ENCODE measurements around the gene SSBP1. TPM values are rescaled to one million over a fixed set of nuclear protein-coding genes. Genes with fewer than 3 reads are reported as not detected.
"Not testable (repeated sequence)": the region's sequence is repeated elsewhere in the genome, so short reads cannot be mapped to it uniquely, and the experiment has no call there.

SSBP1 gene
- total RNA-seq, 1 donor from 2014 or later, result 266 TPM

GRCh38 chr7:141715794-141716689 is 22.1 kb upstream of the SSBP1 start:
- Mint-ChIP-seq H3K4me1 (peaks cover 4% of the 10 kb centered on the region), H3K27me3 (peaks cover 7% of the 10 kb centered on the region), H3K36me3 (ENCODE audit: low read depth) (peaks cover under 1% of the 10 kb centered on the region), H3K9me3 (no peaks in the 10 kb centered on the region), H3K27ac (no peak overlapping the region), H3K4me3 (no peak overlapping the region)
- no peak for DNase-seq
- intact Hi-C loops (cut with micrococcal nuclease), result no loop called here

DNA sequence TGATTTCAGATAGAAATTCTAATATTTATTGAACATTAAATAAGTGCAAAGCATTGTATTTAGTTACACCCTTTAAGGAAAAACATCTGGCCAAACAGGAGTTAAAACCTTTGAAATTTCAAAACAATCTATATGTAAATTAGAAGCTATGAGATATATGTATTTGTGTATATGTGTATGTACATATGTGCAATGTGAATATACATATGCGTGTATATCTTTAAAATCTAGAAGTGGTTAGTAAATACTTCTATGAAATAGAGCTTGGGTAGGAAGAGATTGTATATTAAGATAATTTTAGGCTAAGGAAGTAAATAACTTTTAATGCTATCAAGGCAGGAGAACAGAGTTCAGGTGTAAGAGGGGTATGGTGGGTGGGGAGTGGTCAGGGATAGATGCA is 20.7 kb upstream of the SSBP1 start:
- no peak for DNase-seq
- Mint-ChIP-seq H3K4me3 (no peak overlapping the region), H3K4me1 (no peaks in the 10 kb centered on the region), H3K27ac (no peak overlapping the region), H3K36me3 (ENCODE audit: low read depth) (no peaks in the 10 kb centered on the region), H3K27me3 (peaks cover 7% of the 10 kb centered on the region), H3K9me3 (no peaks in the 10 kb centered on the region)
- intact Hi-C loops (cut with micrococcal nuclease), result no loop called here

DNA sequence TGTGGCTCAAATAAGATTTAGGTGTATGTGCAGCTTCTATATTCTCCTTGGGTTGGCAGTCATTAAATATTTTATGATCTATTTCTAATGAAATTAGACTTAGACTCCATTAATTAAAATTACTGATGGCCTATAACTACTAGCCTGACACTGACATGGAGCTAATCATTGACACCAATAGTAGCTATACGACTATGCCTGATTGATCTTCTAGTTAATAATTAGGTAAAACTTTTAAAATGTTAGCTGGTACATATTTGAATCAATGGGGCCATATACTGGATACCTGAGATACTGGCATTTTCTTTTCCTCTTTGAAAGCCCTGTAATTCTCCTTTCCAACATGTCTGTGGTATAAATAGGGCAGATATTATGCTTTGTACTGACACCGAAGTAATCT is 15.6 kb upstream of the SSBP1 start:
- Mint-ChIP-seq H3K36me3 (ENCODE audit: low read depth) (no peaks in the 10 kb centered on the region), H3K9me3 (no peaks in the 10 kb centered on the region)
- intact Hi-C loops (cut with micrococcal nuclease), result no loop called here

DNA sequence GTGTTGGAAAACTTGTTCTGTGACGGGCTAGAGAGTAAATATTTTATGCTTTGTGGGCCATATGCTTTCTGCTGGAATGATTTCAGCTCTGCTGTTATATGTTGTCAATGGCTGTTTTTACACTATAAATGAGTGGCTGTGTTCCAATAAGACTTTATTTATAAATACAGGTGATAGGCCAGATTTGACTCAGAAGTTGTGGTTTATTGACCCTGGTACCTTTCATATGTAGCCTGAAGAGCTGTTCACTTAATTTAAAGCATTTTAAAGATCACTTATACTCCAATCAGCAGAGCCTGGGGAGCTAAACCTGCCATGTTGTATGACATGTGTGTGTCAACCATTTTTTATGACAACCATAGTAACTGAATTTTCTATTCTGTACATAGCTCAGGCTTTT is 9.1 kb upstream of the SSBP1 start:
- H3K9me3 Mint-ChIP-seq, result no peaks in the 10 kb centered on the region
- no peak for DNase-seq
- H3K4me3 Mint-ChIP-seq, result no peak overlapping the region
- H3K27ac Mint-ChIP-seq, result no peak overlapping the region
- H3K4me1 Mint-ChIP-seq, result peaks cover 2% of the 10 kb centered on the region
- intact Hi-C loops (cut with micrococcal nuclease), result no loop called here
- H3K27me3 Mint-ChIP-seq, result no peaks in the 10 kb centered on the region
- no peaks in the 10 kb centered on the region for H3K36me3 Mint-ChIP-seq (ENCODE audit: low read depth)

More for the DNA sequence above, 15.6 kb upstream of the SSBP1 start:
- Mint-ChIP-seq H3K27me3 (peaks cover 3% of the 10 kb centered on the region), H3K4me1 (no peaks in the 10 kb centered on the region), H3K27ac (no peak overlapping the region), H3K4me3 (no peak overlapping the region)
- DNase-seq, result no peak

DNA sequence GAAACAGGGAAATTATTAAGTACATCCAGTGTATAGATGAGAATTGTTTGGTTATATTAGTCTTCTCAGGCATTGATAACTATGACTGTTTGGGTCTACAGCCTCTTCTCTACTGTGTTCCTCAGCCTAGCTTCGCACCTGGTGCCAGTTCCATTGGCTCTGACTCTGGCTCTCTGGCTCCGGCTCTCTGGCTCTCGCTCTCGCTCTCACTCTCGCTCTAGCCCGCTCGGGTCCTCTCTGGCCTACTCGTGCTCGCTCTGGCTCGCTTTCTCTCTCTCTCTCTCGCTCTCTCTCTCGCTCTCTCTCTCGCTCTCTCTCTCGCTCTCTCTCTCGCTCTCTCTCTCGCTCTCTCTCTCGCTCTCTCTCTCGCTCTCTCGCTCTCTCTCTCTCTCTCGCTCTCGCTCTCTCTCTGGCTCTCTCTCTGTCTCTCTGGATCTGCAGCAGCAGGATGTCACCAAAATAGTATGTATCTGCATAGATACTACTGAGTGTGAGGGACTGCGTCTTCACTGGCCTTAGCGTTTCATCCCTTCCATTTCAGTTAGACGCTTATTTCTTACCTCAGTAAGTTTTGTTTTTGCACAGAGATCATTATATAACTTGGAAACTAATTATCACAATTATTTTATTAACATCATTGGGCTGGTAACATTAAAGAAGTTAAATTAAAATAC is 6.5 kb upstream of the SSBP1 start:
- H3K9me3 Mint-ChIP-seq, result no peaks in the 10 kb centered on the region
- H3K4me3 Mint-ChIP-seq, result peak overlapping the region; percentile 13
- no peak overlapping the region for H3K27ac Mint-ChIP-seq
- intact Hi-C loops (cut with micrococcal nuclease), result loop anchor here (10.0 kb wide), 1 partner anchor 657 kb away; the partner anchor contains the start of gene TMEM178B
- no peaks in the 10 kb centered on the region for H3K36me3 Mint-ChIP-seq (ENCODE audit: low read depth)
- no peak for DNase-seq
- no peaks in the 10 kb centered on the region for H3K27me3 Mint-ChIP-seq
- H3K4me1 Mint-ChIP-seq, result peaks cover 2% of the 10 kb centered on the region

GRCh38 chr7:141737118-141737835 is 881 bp upstream of the SSBP1 start:
- Mint-ChIP-seq H3K36me3 (ENCODE audit: low read depth) (peaks cover 34% of the 10 kb centered on the region), H3K27ac (peak overlapping the region; percentile 99), H3K4me1 (peaks cover 25% of the 10 kb centered on the region), H3K9me3 (no peaks in the 10 kb centered on the region), H3K27me3 (peaks cover 5% of the 10 kb centered on the region), H3K4me3 (peak overlapping the region; percentile 99)
- DNase-seq, result peak; percentile 64
- intact Hi-C loops (cut with micrococcal nuclease), result loop anchor here (5.0 to 10.0 kb wide), 2 partner anchors 662 to 1070 kb away; partner anchors contain the start of gene TMEM178B

GRCh38 chr7:141738592-141739013 is 445 bp downstream of the SSBP1 start:
- no peak for DNase-seq
- Mint-ChIP-seq H3K4me1 (peaks cover 29% of the 10 kb centered on the region), H3K9me3 (no peaks in the 10 kb centered on the region), H3K36me3 (ENCODE audit: low read depth) (peaks cover 47% of the 10 kb centered on the region), H3K27me3 (peaks cover 5% of the 10 kb centered on the region), H3K27ac (peak overlapping the region; percentile 99), H3K4me3 (peak overlapping the region; percentile 99)
- intact Hi-C loops (cut with micrococcal nuclease), result loop anchor here (1.0 to 10.0 kb wide), 7 partner anchors 36 to 1069 kb away; partner anchors contain the start of genes AGK, DENND11, MRPS33 and TMEM178B

- peak overlapping the region; percentile 99 for H3K4me3 Mint-ChIP-seq
- peaks cover 29% of the 10 kb centered on the region for H3K4me1 Mint-ChIP-seq
- H3K9me3 Mint-ChIP-seq, result no peaks in the 10 kb centered on the region
- intact Hi-C loops (cut with micrococcal nuclease), result loop anchor here (5.0 to 10.0 kb wide), 2 partner anchors 664 to 1068 kb away; partner anchors contain the start of gene TMEM178B
- peaks cover 5% of the 10 kb centered on the region for H3K27me3 Mint-ChIP-seq
- peaks cover 54% of the 10 kb centered on the region for H3K36me3 Mint-ChIP-seq (ENCODE audit: low read depth)
- H3K27ac Mint-ChIP-seq, result peak overlapping the region; percentile 99
- DNase-seq, result no peak
These were observed 1.1 kb downstream of the SSBP1 start for GRCh38 chr7:141739250-141739649.

GRCh38 chr7:141742229-141742628 is 4.1 kb downstream of the SSBP1 start:
- intact Hi-C loops (cut with micrococcal nuclease), result no loop called here
- Mint-ChIP-seq H3K9me3 (no peaks in the 10 kb centered on the region), H3K27ac (no peak overlapping the region)

GRCh38 chr7:141744131-141744530 is 6.0 kb downstream of the SSBP1 start:
- peaks cover 73% of the 10 kb centered on the region for H3K36me3 Mint-ChIP-seq (ENCODE audit: low read depth)
- no peak for DNase-seq
- H3K9me3 Mint-ChIP-seq, result no peaks in the 10 kb centered on the region
- H3K27me3 Mint-ChIP-seq, result no peaks in the 10 kb centered on the region
- intact Hi-C loops (cut with micrococcal nuclease), result no loop called here
- H3K27ac Mint-ChIP-seq, result no peak overlapping the region
- H3K4me3 Mint-ChIP-seq, result no peak overlapping the region
- peaks cover 18% of the 10 kb centered on the region for H3K4me1 Mint-ChIP-seq

More at GRCh38 chr7:141742229-141742628, 4.1 kb downstream of the SSBP1 start:
- peaks cover 28% of the 10 kb centered on the region for H3K4me1 Mint-ChIP-seq
- H3K27me3 Mint-ChIP-seq, result peaks cover 5% of the 10 kb centered on the region
- H3K4me3 Mint-ChIP-seq, result no peak overlapping the region
- H3K36me3 Mint-ChIP-seq (ENCODE audit: low read depth), result peaks cover 71% of the 10 kb centered on the region
- no peak for DNase-seq

DNA sequence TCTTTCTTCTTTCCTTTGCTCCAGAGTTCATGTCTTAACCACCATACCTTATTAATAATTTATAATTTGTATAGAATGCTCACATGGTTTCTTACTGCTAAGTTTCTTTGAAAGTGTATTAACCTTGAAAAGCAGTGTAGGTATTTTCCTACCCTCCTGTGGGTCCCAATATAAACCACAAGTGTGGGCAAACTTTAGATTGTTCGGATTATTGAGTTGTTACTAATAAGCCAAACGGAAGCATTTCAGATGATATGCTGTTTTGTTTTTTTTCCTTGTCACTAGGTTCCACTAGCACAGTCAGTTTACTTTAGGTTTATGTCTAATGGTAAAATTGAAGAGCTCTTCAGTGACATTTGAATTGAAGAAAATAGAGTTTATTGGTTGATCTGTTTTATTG is 10.2 kb downstream of the SSBP1 start:
- Mint-ChIP-seq H3K27me3 (no peaks in the 10 kb centered on the region), H3K27ac (no peak overlapping the region), H3K36me3 (ENCODE audit: low read depth) (peaks cover 77% of the 10 kb centered on the region), H3K9me3 (peaks cover 17% of the 10 kb centered on the region), H3K4me3 (no peak overlapping the region), H3K4me1 (no peaks in the 10 kb centered on the region)
- no peak for DNase-seq
- intact Hi-C loops (cut with micrococcal nuclease), result no loop called here

GRCh38 chr7:141751904-141752303 is 13.7 kb downstream of the SSBP1 start:
- Mint-ChIP-seq H3K9me3 (peaks cover 17% of the 10 kb centered on the region), H3K36me3 (ENCODE audit: low read depth) (peaks cover 78% of the 10 kb centered on the region)
- H3K4me3 Mint-ChIP-seq; DNase-seq; H3K27ac Mint-ChIP-seq; H3K4me1 Mint-ChIP-seq; intact Hi-C loops (cut with micrococcal nuclease); H3K27me3 Mint-ChIP-seq: not testable (repeated sequence)

GRCh38 chr7:141752634-141753033 is 14.5 kb downstream of the SSBP1 start:
- intact Hi-C loops (cut with micrococcal nuclease), result no loop called here
- Mint-ChIP-seq H3K4me3 (no peak overlapping the region), H3K27ac (no peak overlapping the region), H3K9me3 (peaks cover 17% of the 10 kb centered on the region), H3K27me3 (no peaks in the 10 kb centered on the region), H3K36me3 (ENCODE audit: low read depth) (peaks cover 83% of the 10 kb centered on the region), H3K4me1 (no peaks in the 10 kb centered on the region)
- DNase-seq, result no peak
